ENCODE measurements around the gene GSC2.
A peak's percentile ranks its signal among the peaks of the same experiment; 100 is the strongest.

Gene GSC2

GRCh38 chr22:19149991-19150390, at the start of gene GSC2:
GSC2 (minus strand) TSS chr22:19150292; CDS start chr22:19150283, 9 bp downstream.
- no peak for DNase-seq

GRCh38 chr22:19199479-19199878, 49.4 kb upstream of the GSC2 start:
- DNase-seq, result no peak

- DNase-seq, result no peak
Observed at GRCh38 chr22:19197997-19198865, 48.1 kb upstream of the GSC2 start.

GRCh38 chr22:19196841-19197612, 46.9 kb upstream of the GSC2 start:
- no peak for DNase-seq

GRCh38 chr22:19195796-19196731, 46.0 kb upstream of the GSC2 start:
- DNase-seq, result no peak

GRCh38 chr22:19194766-19195536, 44.9 kb upstream of the GSC2 start:
- DNase-seq, result no peak

GRCh38 chr22:19193879-19194278, 43.8 kb upstream of the GSC2 start:
- DNase-seq, result no peak

- DNase-seq, result no peak
Observed at GRCh38 chr22:19187716-19188563, 37.8 kb upstream of the GSC2 start.

- DNase-seq, result no peak
Observed at GRCh38 chr22:19184276-19184997, 34.3 kb upstream of the GSC2 start.

- no peak for DNase-seq
Observed at GRCh38 chr22:19183216-19183615, 33.1 kb upstream of the GSC2 start.

- no peak for DNase-seq
Observed at GRCh38 chr22:19182472-19183157, 32.5 kb upstream of the GSC2 start.

GRCh38 chr22:19181786-19182471, 31.8 kb upstream of the GSC2 start:
- DNase-seq, result no peak

GRCh38 chr22:19180740-19181410, 30.8 kb upstream of the GSC2 start:
- DNase-seq, result no peak

- no peak for DNase-seq
Observed at GRCh38 chr22:19180234-19180633, 30.1 kb upstream of the GSC2 start.

- DNase-seq, result peak; percentile 61
Observed at GRCh38 chr22:19179497-19180048, 29.5 kb upstream of the GSC2 start.

- DNase-seq, result peak; percentile 75
Observed at GRCh38 chr22:19178657-19179496, 28.8 kb upstream of the GSC2 start, which contains the start of gene SLC25A1. SLC25A1 (minus strand) TSS chr22:19178736; CDS start chr22:19178673, 63 bp downstream.

GRCh38 chr22:19178065-19178656, 28.1 kb upstream of the GSC2 start:
- DNase-seq, result no peak

Measured in DMS153 (cell line).